NT2/D1 (cell line): ENCODE measurements around the gene COPE.

Experiments
- DNase-seq: peaks from one replicate; pipeline ENCODE4 v3.0.0-alpha.2; 2011; ENCODE audit warnings: low read depth, low spot score
- H3K27me3 ChIP-seq: 2 replicates; pipeline ENCODE4 v1.6.0; 2011; ENCODE audit warnings: mild to moderate bottlenecking; ENCODE audit not compliant: insufficient read length, insufficient read depth
- H3K36me3 ChIP-seq: 2 replicates; pipeline ENCODE4 v1.6.1; 2011; ENCODE audit warnings: mild to moderate bottlenecking, low read length, mixed read lengths; ENCODE audit not compliant: insufficient read depth, insufficient read length
- H3K4me1 ChIP-seq: 2 replicates; pipeline ENCODE4 v1.5.1; 2011; ENCODE audit not compliant: insufficient read depth, insufficient read length
- H3K4me3 ChIP-seq: 2 replicates; pipeline ENCODE4 v1.5.1; 2011; ENCODE audit warnings: low read depth; ENCODE audit not compliant: insufficient read length
- H3K9ac ChIP-seq: 2 replicates; pipeline ENCODE4 v1.6.0; 2011; ENCODE audit warnings: low read depth; ENCODE audit not compliant: insufficient read length
- H3K9me3 ChIP-seq: 2 replicates; pipeline ENCODE4 v1.5.1; 2011; ENCODE audit warnings: mild to moderate bottlenecking, low read length; ENCODE audit not compliant: insufficient read depth
- SUZ12 ChIP-seq: IDR thresholded peaks from 2 replicates; pipeline ENCODE4 v1.6.1; 2011; ENCODE audit not compliant: insufficient read length, insufficient read depth; ENCODE audit errors: extremely low read depth
- YY1 ChIP-seq: IDR thresholded peaks from 2 replicates; pipeline ENCODE4 v1.6.1; 2011; ENCODE audit not compliant: insufficient read length, insufficient read depth
- ZNF274 ChIP-seq: IDR thresholded peaks from 2 replicates; pipeline ENCODE4 v1.6.1; 2011; ENCODE audit warnings: mild to moderate bottlenecking, low read depth, low read length

COPE gene

GRCh38 chr19:18861917-18862316 lies 57.3 kb downstream of the COPE start:
- TF ChIP-seq ZNF274 = no peak
- no peak for TF ChIP-seq SUZ12
- TF ChIP-seq YY1 = no peak
- no peak overlapping the region for H3K9ac ChIP-seq
- no peaks in the 10 kb centered on the region for H3K27me3 ChIP-seq
- H3K9me3 ChIP-seq = no peaks in the 10 kb centered on the region
- H3K4me3 ChIP-seq = no peak overlapping the region
- DNase-seq = no peak
- H3K4me1 ChIP-seq = peaks cover 14% of the 10 kb centered on the region
- peaks cover 95% of the 10 kb centered on the region for H3K36me3 ChIP-seq

- no peaks in the 10 kb centered on the region for H3K27me3 ChIP-seq
- peaks cover 12% of the 10 kb centered on the region for H3K4me1 ChIP-seq
- H3K9ac ChIP-seq = no peak overlapping the region
- H3K9me3 ChIP-seq = no peaks in the 10 kb centered on the region
- no peak for DNase-seq
- peaks cover 97% of the 10 kb centered on the region for H3K36me3 ChIP-seq
- TF ChIP-seq SUZ12 = no peak
- no peak for TF ChIP-seq YY1
- no peak for TF ChIP-seq ZNF274
- H3K4me3 ChIP-seq = no peak overlapping the region
Measured at GRCh38 chr19:18861235-18861634, 58.0 kb downstream of the COPE start.

GRCh38 chr19:18860725-18861124 lies 58.5 kb downstream of the COPE start:
- peaks cover 97% of the 10 kb centered on the region for H3K36me3 ChIP-seq
- H3K9me3 ChIP-seq = no peaks in the 10 kb centered on the region
- no peaks in the 10 kb centered on the region for H3K27me3 ChIP-seq
- no peak overlapping the region for H3K9ac ChIP-seq
- peaks cover 12% of the 10 kb centered on the region for H3K4me1 ChIP-seq
- TF ChIP-seq YY1 (no peak), SUZ12 (no peak), ZNF274 (no peak)
- no peak for DNase-seq
- H3K4me3 ChIP-seq = no peak overlapping the region

- peaks cover 12% of the 10 kb centered on the region for H3K4me1 ChIP-seq
- H3K9me3 ChIP-seq = no peaks in the 10 kb centered on the region
- no peak for DNase-seq
- H3K27me3 ChIP-seq = no peaks in the 10 kb centered on the region
- TF ChIP-seq SUZ12 (no peak), YY1 (no peak), ZNF274 (no peak)
- H3K4me3 ChIP-seq = no peak overlapping the region
- H3K36me3 ChIP-seq = peaks cover 97% of the 10 kb centered on the region
- H3K9ac ChIP-seq = no peak overlapping the region
Measured at GRCh38 chr19:18860302-18860700, 58.9 kb downstream of the COPE start.

GRCh38 chr19:18859676-18860301 lies 59.4 kb downstream of the COPE start:
- no peaks in the 10 kb centered on the region for H3K9me3 ChIP-seq
- no peaks in the 10 kb centered on the region for H3K27me3 ChIP-seq
- no peak overlapping the region for H3K4me3 ChIP-seq
- peaks cover 97% of the 10 kb centered on the region for H3K36me3 ChIP-seq
- no peak overlapping the region for H3K9ac ChIP-seq
- no peak for DNase-seq
- H3K4me1 ChIP-seq = peaks cover 12% of the 10 kb centered on the region
- no peak for TF ChIP-seq SUZ12
- TF ChIP-seq ZNF274 = no peak
- TF ChIP-seq YY1 = no peak

- Histone ChIP-seq H3K4me3 (no peak overlapping the region), H3K9ac (no peak overlapping the region), H3K36me3 (peaks cover 100% of the 10 kb centered on the region), H3K27me3 (no peaks in the 10 kb centered on the region), H3K4me1 (peaks cover 12% of the 10 kb centered on the region), H3K9me3 (no peaks in the 10 kb centered on the region)
- no peak for DNase-seq
- TF ChIP-seq SUZ12 (no peak), YY1 (no peak), ZNF274 (no peak)
Measured at GRCh38 chr19:18858906-18859646, 60.1 kb downstream of the COPE start.

- peaks cover 8% of the 10 kb centered on the region for H3K4me1 ChIP-seq
- no peak for DNase-seq
- no peak overlapping the region for H3K9ac ChIP-seq
- no peaks in the 10 kb centered on the region for H3K27me3 ChIP-seq
- H3K36me3 ChIP-seq = peaks cover 98% of the 10 kb centered on the region
- no peaks in the 10 kb centered on the region for H3K9me3 ChIP-seq
- no peak overlapping the region for H3K4me3 ChIP-seq
- TF ChIP-seq ZNF274 (no peak), SUZ12 (no peak), YY1 (no peak)
Measured at GRCh38 chr19:18857223-18857622, 62.0 kb downstream of the COPE start.
